HepG2 (cell line): ENCODE data around the gene RILP. TPM values are rescaled to one million over a fixed set of nuclear protein-coding genes. Genes with fewer than 3 reads are reported as not detected.
A peak's percentile ranks its signal among the peaks of the same experiment; 100 is the strongest.

Source experiments
- ATRX ChIP-seq: sonication (generic); formaldehyde crosslinking; IDR thresholded peaks from 2 replicates; pipeline ENCODE4 v1.4.0; 2020; ENCODE audit warnings: missing genetic modification reagents, borderline replicate concordance
- BATF2 ChIP-seq: sonication (generic); formaldehyde crosslinking; IDR thresholded peaks from 2 replicates; pipeline ENCODE4 v1.8.0; 2022; ENCODE audit warnings: mild to moderate bottlenecking, missing genetic modification reagents, moderate library complexity
- BRF2 ChIP-seq: sonication (generic); formaldehyde crosslinking; IDR thresholded peaks from 2 replicates; pipeline ENCODE4 v1.8.1; 2022; ENCODE audit warnings: mild to moderate bottlenecking, missing genetic modification reagents
- EEA1 ChIP-seq: sonication (generic); formaldehyde crosslinking; IDR thresholded peaks from 2 replicates; pipeline ENCODE4 v1.5.1; 2020; ENCODE audit warnings: mild to moderate bottlenecking, missing genetic modification reagents, borderline replicate concordance
- ESRRA ChIP-seq: sonication (generic); formaldehyde crosslinking; IDR thresholded peaks from 2 replicates; pipeline ENCODE4 v1.5.1; 2020; ENCODE audit warnings: mild to moderate bottlenecking, low read depth, missing genetic modification reagents
- GABPA ChIP-seq, 2 experiments: IDR thresholded peaks; 2 replicates each; pipeline ENCODE4 v1.6.1; 2011 to 2016; ENCODE audit warnings: low read depth in 2 of 2, low read length in 1 of 2, missing biosample characterization in 1 of 2, missing genetic modification characterization in 1 of 2
- HNF1B ChIP-seq: sonication (generic); formaldehyde crosslinking; IDR thresholded peaks from 2 replicates; pipeline ENCODE4 v1.5.1; 2020; ENCODE audit warnings: mild to moderate bottlenecking, moderate library complexity, missing genetic modification reagents
- LRRFIP1 ChIP-seq: sonication (generic); formaldehyde crosslinking; conservative IDR thresholded peaks from 2 replicates; pipeline ENCODE4 v1.4.0; 2020; ENCODE audit warnings: missing genetic modification reagents
- MAX ChIP-seq: IDR thresholded peaks from 2 replicates; pipeline ENCODE4 v1.6.1; 2012; ENCODE audit warnings: inconsistent platforms
- MIER3 ChIP-seq: IDR thresholded peaks from 2 replicates; pipeline ENCODE4 v1.6.1; 2016; ENCODE audit warnings: missing compliant biosample characterization, borderline replicate concordance
- MXD1 ChIP-seq: sonication (generic); formaldehyde crosslinking; IDR thresholded peaks from 2 replicates; pipeline ENCODE4 v1.4.0; 2020; ENCODE audit warnings: mild to moderate bottlenecking, missing genetic modification reagents
- RAD21 ChIP-seq: fragments of 450-650 bp; formaldehyde crosslinking; IDR thresholded peaks from 2 replicates; pipeline ENCODE4 v1.5.0; 2020; ENCODE audit warnings: mild to moderate bottlenecking
- RBM39 ChIP-seq: fragments of 200-400 bp; formaldehyde crosslinking; IDR thresholded peaks from one replicate; pipeline ENCODE4 v1.6.1; 2018; ENCODE audit warnings: antibody characterized with exemption, mild to moderate bottlenecking, low read depth, low read length; ENCODE audit not compliant: poor library complexity, severe bottlenecking
- SAFB2 ChIP-seq: sonication (generic); formaldehyde crosslinking; IDR thresholded peaks from 2 replicates; pipeline ENCODE4 v1.5.1; 2020; ENCODE audit warnings: missing genetic modification reagents, low read depth, mild to moderate bottlenecking, borderline replicate concordance
- ZBTB25 ChIP-seq: IDR thresholded peaks from 2 replicates; pipeline ENCODE4 v1.6.1; 2018; ENCODE audit warnings: missing genetic modification reagents
- ZBTB7A ChIP-seq: sonication (generic); formaldehyde crosslinking; IDR thresholded peaks from 2 replicates; pipeline ENCODE4 v1.8.0; 2022; ENCODE audit warnings: mild to moderate bottlenecking, missing genetic modification reagents
- ZNF546 ChIP-seq: sonication (generic); formaldehyde crosslinking; conservative IDR thresholded peaks from 2 replicates; pipeline ENCODE4 v1.8.1; 2023; ENCODE audit warnings: mild to moderate bottlenecking, missing genetic modification reagents
- ZNF552 ChIP-seq: sonication (generic); formaldehyde crosslinking; IDR thresholded peaks from 2 replicates; pipeline ENCODE4 v1.9.0; 2022; ENCODE audit warnings: missing genetic modification reagents, mild to moderate bottlenecking, borderline replicate concordance
- ZNF660 ChIP-seq: sonication (generic); formaldehyde crosslinking; IDR thresholded peaks from 2 replicates; pipeline ENCODE4 v1.5.1; 2020; ENCODE audit warnings: mild to moderate bottlenecking, low read depth, missing genetic modification reagents, borderline replicate concordance
- ZNF768 ChIP-seq: sonication (generic); formaldehyde crosslinking; IDR thresholded peaks from 2 replicates; pipeline ENCODE4 v1.4.0; 2020; ENCODE audit warnings: missing genetic modification reagents
- polyA plus RNA-seq, 8 experiments: library from polyadenylated mRNA; depleted of rRNA in 3 of 8; stranded (reverse) in 7 of 8; unstranded in 1 of 8; fragments of >200 nt; fragmentation: Illumina TruSeq in 4 of 8; extraction: Trizol in 4 of 8; gene quantifications; 2 replicates each; pipeline versions ENCODE4 v1.2.1 to v1.2.3, GENCODE V29; 2011 to 2016; ENCODE audit warnings: low read depth in 4 of 8, missing spikeins in 1 of 8, mixed read lengths in 1 of 8; ENCODE audit not compliant: insufficient read depth in 1 of 8
- total RNA-seq, 5 experiments: library from RNA; depleted of rRNA; stranded (reverse); fragments of >200 nt; fragmentation: Illumina TruSeq; extraction: Trizol; gene quantifications; 2 replicates each; pipeline ENCODE4 v1.2.3, GENCODE V29; 2016; ENCODE audit warnings: low read depth in 1 of 5

The RILP gene
- total and polyA plus RNA-seq, 2 of the 13 experiments (the other 11 are each of a cell fraction or from before 2014, with no cell fraction given) = 6.6 to 8.1 TPM

- TF ChIP-seq LRRFIP1 (CRISPR knock-in tag) (no peak), ZNF660 (no peak), BRF2 (CRISPR knock-in tag) (no peak), HNF1B (peak; percentile 34; the same call in 1 of the 2 replicates), MXD1 (CRISPR knock-in tag) (0 out of 2 replicates have a peak, but pooled peaks have one; percentile 46), ZBTB7A (CRISPR knock-in tag) (peak; percentile 72; the same call in 1 of the 2 replicates), ZNF768 (CRISPR knock-in tag) (no peak), RBM39 (no peak), ZNF546 (CRISPR knock-in tag) (no peak; the same call in 1 of the 2 replicates), BATF2 (no peak), MAX (peak; percentile 44; the same call in 1 of the 2 replicates), SAFB2 (CRISPR knock-in tag) (no peak), ZBTB25 (no peak), ATRX (CRISPR knock-in tag) (no peak), GABPA (IDR thresholded peaks at IDR 0.05; ENCODE audit: low read depth, low read length) (no peak), GABPA (CRISPR knock-in tag; IDR thresholded peaks at IDR 0.05; ENCODE audit: low read depth) (no peak), MIER3 (CRISPR knock-in tag) (no peak), ZNF552 (0 out of 2 replicates have a peak, but pooled peaks have one; percentile 47), RAD21 (CRISPR knock-in tag) (peak; percentile 85), EEA1 (CRISPR knock-in tag) (no peak), ESRRA (CRISPR knock-in tag) (no peak)
Measured at GRCh38 chr17:1629504-1630310, 20.0 kb downstream of the RILP start (continued).
